ENCODE results near the gene EFHD2. TPM values are rescaled to one million over a fixed set of nuclear protein-coding genes. Genes with fewer than 3 reads are reported as not detected.

The EFHD2 gene
- total RNA-seq, 1 experiment from 2014 or later = 69.7 TPM

GRCh38 chr1:15410884-15411245 is 1.2 kb downstream of the EFHD2 start (continued):
- TF ChIP-seq ZBTB33 (IDR thresholded peaks at IDR 0.05; ENCODE audit: extremely low read depth, insufficient replicate concordance, low read length) (no peak), ATF3 (IDR thresholded peaks at IDR 0.05) (no peak), MAX (IDR thresholded peaks at IDR 0.05) (no peak), FOSL1 (IDR thresholded peaks at IDR 0.05; ENCODE audit: low read depth) (no peak), REST (IDR thresholded peaks at IDR 0.05; ENCODE audit: low read depth) (no peak), ZFX (IDR thresholded peaks at IDR 0.05) (no peak)

GRCh38 chr1:15411593-15412137 is 2.0 kb downstream of the EFHD2 start:
- Histone ChIP-seq H3K4me1 (ENCODE audit: control insufficient read depth in 1 of 2, insufficient read depth in 2 of 2, low read length in 2 of 2) (peaks cover 13 to 74% of the 10 kb centered on the region in 2 experiments), H3K79me2 (ENCODE audit: insufficient read depth, low read length) (peaks cover 70% of the 10 kb centered on the region), H4K20me1 (ENCODE audit: insufficient read depth) (no peaks in the 10 kb centered on the region; the same call in 1 of the 2 replicates), H3K9ac (ENCODE audit: low read length) (peak overlapping the region; percentile 93), H3K36me3 (ENCODE audit: control insufficient read depth in 1 of 2, insufficient read depth in 2 of 2, low read length in 2 of 2) (peaks cover 0 to 19% of the 10 kb centered on the region in 2 experiments; a peak in 1 of 4 replicates), H3K4me3 (replicated peaks in 1 of 2; ENCODE audit: low read depth in 1 of 2, low read length in 2 of 2) (peak overlapping the region; percentile 87 to 94), H3K9me3 (ENCODE audit: control insufficient read depth in 1 of 2, insufficient read depth in 1 of 2, low read depth in 1 of 2, low read length in 2 of 2) (no peaks in the 10 kb centered on the region), H3K27ac (ENCODE audit: low read depth, low read length) (no peak overlapping the region; the same call in 1 of the 2 replicates), H3K9me2 (ENCODE audit: insufficient read depth) (no peaks in the 10 kb centered on the region), H3K4me2 (ENCODE audit: low read length) (peak overlapping the region; percentile 98), H3K27me3 (ENCODE audit: insufficient read depth, low read length) (no peaks in the 10 kb centered on the region), H2AFZ (ENCODE audit: low read depth, low read length, poor library complexity, severe bottlenecking) (no peak overlapping the region)
- ChIA-PET CTCF (interaction anchor here (1.1 kb wide), 1 partner anchor 88 kb away, joined by 4 read pairs; no protein-coding TSS in a partner anchor), RAD21 (ENCODE audit: low non-redundant PET in 1 of 2, low total read pairs in 2 of 2, uncharacterized antibody in 2 of 2, unreplicated experiment in 2 of 2) (no interaction called here), POLR2A (no interaction called here)
- TF ChIP-seq TCF7L2 (IDR thresholded peaks at IDR 0.05; ENCODE audit: borderline replicate concordance, extremely low read depth, insufficient read depth, insufficient read length) (no peak), ATF3 (IDR thresholded peaks at IDR 0.05) (no peak), MAX (IDR thresholded peaks at IDR 0.05) (no peak), ZNF274 (IDR thresholded peaks at IDR 0.05; ENCODE audit: low read depth, low read length) (no peak), POLR2A (IDR thresholded peaks at IDR 0.05; ENCODE audit: borderline replicate concordance, extremely low read depth, insufficient read depth, insufficient read length) (no peak), ZFX (IDR thresholded peaks at IDR 0.05) (no peak), CEBPB (IDR thresholded peaks at IDR 0.05; ENCODE audit: low read depth) (no peak), EZH2phosphoT487 (IDR thresholded peaks at IDR 0.05; ENCODE audit: borderline replicate concordance) (no peak), CTCF (IDR thresholded peaks at IDR 0.05 in 2 of 3, conservative IDR thresholded peaks at IDR 0.05 in 1 of 3; ENCODE audit: borderline replicate concordance in 1 of 3, insufficient read depth in 1 of 3, low read depth in 2 of 3, low read length in 2 of 3) (no peak), SIN3A (IDR thresholded peaks at IDR 0.05; ENCODE audit: low read depth) (no peak), POLR2AphosphoS5 (IDR thresholded peaks at IDR 0.05; ENCODE audit: low read depth, low read length) (no peak)
- ATAC-seq (no peak), DNase-seq (ENCODE audit: low read depth, low spot score) (no peak)
- intact Hi-C loops (cut with micrococcal nuclease) = no loop called here
- no TSS peak for BruUV-seq (replicated peaks)

Data from HCT116 (cell line).